Vagina (tissue), 2 donors: Measurements from ENCODE around the gene MAB21L3.

Source experiments
- POLR2AphosphoS5 ChIP-seq, 2 donors: sonication (generic); formaldehyde crosslinking; IDR thresholded peaks; one replicate each; pipeline ENCODE4 v1.9.0; 2017; ENCODE audit warnings: antibody characterized with exemption in 2 of 2, mild to moderate bottlenecking in 2 of 2, low read depth in 1 of 2; ENCODE audit not compliant: insufficient read depth in 1 of 2
- TF ChIP-seq, protein P1 (sequence below), 3 experiments: fragments of 450-650 bp in 2 of 3; fragments of 200-600 bp in 1 of 3; sonication (generic) in 1 of 3; IDR thresholded peaks; one replicate each; pipeline ENCODE4 v1.5.1; 2017 to 2019; ENCODE audit warnings: antibody characterized with exemption in 3 of 3, mild to moderate bottlenecking in 2 of 3, moderate library complexity in 2 of 3

GRCh38 chr1:116123837-116124533 is 12.8 kb downstream of the MAB21L3 start:
- no peak for TF ChIP-seq POLR2AphosphoS5 (IDR thresholded peaks at IDR 0.05; ENCODE audit: insufficient read depth in 1 of 2, low read depth in 1 of 2)
- TF ChIP-seq, protein P1, sequence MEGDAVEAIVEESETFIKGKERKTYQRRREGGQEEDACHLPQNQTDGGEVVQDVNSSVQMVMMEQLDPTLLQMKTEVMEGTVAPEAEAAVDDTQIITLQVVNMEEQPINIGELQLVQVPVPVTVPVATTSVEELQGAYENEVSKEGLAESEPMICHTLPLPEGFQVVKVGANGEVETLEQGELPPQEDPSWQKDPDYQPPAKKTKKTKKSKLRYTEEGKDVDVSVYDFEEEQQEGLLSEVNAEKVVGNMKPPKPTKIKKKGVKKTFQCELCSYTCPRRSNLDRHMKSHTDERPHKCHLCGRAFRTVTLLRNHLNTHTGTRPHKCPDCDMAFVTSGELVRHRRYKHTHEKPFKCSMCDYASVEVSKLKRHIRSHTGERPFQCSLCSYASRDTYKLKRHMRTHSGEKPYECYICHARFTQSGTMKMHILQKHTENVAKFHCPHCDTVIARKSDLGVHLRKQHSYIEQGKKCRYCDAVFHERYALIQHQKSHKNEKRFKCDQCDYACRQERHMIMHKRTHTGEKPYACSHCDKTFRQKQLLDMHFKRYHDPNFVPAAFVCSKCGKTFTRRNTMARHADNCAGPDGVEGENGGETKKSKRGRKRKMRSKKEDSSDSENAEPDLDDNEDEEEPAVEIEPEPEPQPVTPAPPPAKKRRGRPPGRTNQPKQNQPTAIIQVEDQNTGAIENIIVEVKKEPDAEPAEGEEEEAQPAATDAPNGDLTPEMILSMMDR (IDR thresholded peaks at IDR 0.05), result no peak
